Adrenal gland (tissue), 12 donors: ENCODE data around the gene RPTOR. TPM values are rescaled to one million over a fixed set of nuclear protein-coding genes. Genes with fewer than 3 reads are reported as not detected.

ENCODE experiments used
- DNase-seq, 7 donors: peaks; one replicate each; pipeline ENCODE4 v3.0.0-alpha.2; 2019 to 2020
- H3K27ac ChIP-seq, 5 donors: fragments of 200-600 bp; sonication (generic) in 4 of 5; 1 replicate in 3 of 5; 2 replicates in 2 of 5; pipeline versions ENCODE4 v1.5.1 to v1.8.0; 2016 to 2020; ENCODE audit warnings: mild to moderate bottlenecking in 1 of 5
- H3K27me3 ChIP-seq: fragments of 200-600 bp; 2 replicates; pipeline ENCODE4 v1.8.0; 2021
- H3K36me3 ChIP-seq, 2 donors: fragments of 200-600 bp; replicated peaks in 1 of 2; 1 replicate in 1 of 2; 2 replicates in 1 of 2; pipeline versions ENCODE4 v1.5.1 to v1.8.0; 2018 to 2022
- H3K4me1 ChIP-seq, 2 donors: fragments of 200-600 bp; replicated peaks in 1 of 2; 1 replicate in 1 of 2; 2 replicates in 1 of 2; pipeline versions ENCODE4 v1.5.1 to v1.8.0; 2018 to 2021
- H3K4me3 ChIP-seq, 4 donors: fragments of 200-600 bp; sonication (generic) in 3 of 4; one replicate each; pipeline ENCODE4 v1.5.1; 2016 to 2018
- H3K9me3 ChIP-seq, 3 donors: fragments of 200-600 bp; sonication (generic) in 1 of 3; replicated peaks in 1 of 3; 1 replicate in 2 of 3; 2 replicates in 1 of 3; pipeline versions ENCODE4 v1.5.1 to v1.8.0; 2016 to 2021
- POLR2A ChIP-seq, 2 donors: fragments of 450-650 bp; IDR thresholded peaks; one replicate each; pipeline ENCODE4 v1.6.1; 2017; ENCODE audit warnings: antibody characterized with exemption in 2 of 2, mild to moderate bottlenecking in 2 of 2, moderate library complexity in 1 of 2
- WGBS, 4 donors: extraction: QIAGEN DNeasy Blood & Tissue Kit in 2 of 4; methylation state at CpG; one replicate each; pipeline versions ENCODE4 v1.1.5 to v1.1.7; 2013 to 2017; 5-methylcytosine and 5-hydroxymethylcytosine counted together
- intact Hi-C, 2 donors: fragments of 100-400 bp; cut with DNase I; formaldehyde crosslinking; loops; one replicate each; pipeline versions ENCODE4 v1.14.1 to v1.15.0; 2022 to 2023
- polyA plus RNA-seq, 3 donors: library from polyadenylated mRNA; stranded (reverse); fragments of 200-250 nt in 2 of 3; fragments of 350-450 nt in 1 of 3; fragmentation: Illumina TruSeq in 1 of 3; extraction: RNeasy Lipid Tissue Mini Kit (QIAGEN cat#74804) in 1 of 3; gene quantifications; one replicate each; pipeline ENCODE4 v1.2.3, GENCODE V29; 2013 to 2014
- total RNA-seq, 9 donors: library from RNA; depleted of rRNA in 4 of 9; stranded (reverse); fragments of >200 nt in 4 of 9; fragments of 120-200 nt in 1 of 9; fragmentation: NEBNext Ultra II Directional in 1 of 9; extraction: Animal tissue kit (Norgen Biotek cat#: 25700) in 1 of 9; gene quantifications; one replicate each; pipeline versions ENCODE4 v1.1.0 to v1.2.4, GENCODE V29; 2013 to 2023
- TF ChIP-seq, protein P1 (sequence below), 6 experiments: fragments of 450-650 bp in 4 of 6; fragments of 200-600 bp in 2 of 6; sonication (generic) in 1 of 6; IDR thresholded peaks; 1 replicate in 5 of 6; 2 replicates in 1 of 6; pipeline versions ENCODE4 v1.5.1 to v1.8.0; 2016 to 2021; ENCODE audit warnings: antibody characterized with exemption in 6 of 6, mild to moderate bottlenecking in 2 of 6, moderate library complexity in 1 of 6
- donor health status: healthy with polysubstance abuse.
- donor health status: Bipolar disorder and iron deficiency.
- donor health status: DM: yes; HTN: yes; CAD: no.
- donor health status: DM: no; HTN: no; CAD: no.
- donor health status: DM: no; HTN: no; CAD: no.
- donor health status: DM: yes; HTN: yes; CAD: no.

Gene RPTOR
- total and polyA plus RNA-seq, 12 donors: 9.7 to 53.3 (median 29.7) TPM

DNA sequence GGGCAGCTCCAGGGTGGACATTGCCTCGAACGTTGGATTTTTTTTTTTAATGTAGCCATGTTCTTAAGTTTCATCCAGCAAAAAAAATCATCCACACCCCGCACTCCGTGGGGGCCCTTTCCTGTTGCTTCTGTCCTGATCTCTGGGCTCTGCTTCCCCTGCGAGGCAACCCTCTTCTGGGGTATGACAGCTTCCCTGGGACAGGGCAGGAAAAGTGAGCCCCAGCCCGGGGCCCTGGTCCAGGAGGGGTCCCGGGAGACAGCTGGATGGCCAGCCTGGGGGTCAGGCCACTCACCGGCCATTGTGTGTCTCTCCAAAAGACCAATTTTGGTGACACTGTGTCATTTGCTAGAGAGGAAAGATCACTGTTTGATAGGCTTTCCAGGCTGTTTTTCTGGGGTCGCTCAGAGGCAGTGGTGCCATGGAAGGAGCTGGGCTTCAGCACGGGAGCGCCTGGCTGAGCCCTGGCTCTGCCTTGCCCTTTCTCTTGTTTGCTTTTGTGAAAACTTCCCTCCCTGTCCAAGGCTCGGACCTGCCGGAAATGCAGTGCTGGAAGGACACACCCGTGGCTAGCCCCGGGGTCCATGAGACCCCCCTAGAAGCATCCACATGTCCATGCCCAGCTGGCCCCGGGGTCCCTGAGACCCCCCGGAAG lies 406.0 kb downstream of the RPTOR start:
- Histone ChIP-seq H3K36me3 (peaks cover 0 to 6% of the 10 kb centered on the region in 2 donors), H3K27ac (no peak overlapping the region), H3K4me3 (no peak overlapping the region), H3K27me3 (no peaks in the 10 kb centered on the region), H3K9me3 (no peaks in the 10 kb centered on the region), H3K4me1 (peaks cover 0 to 10% of the 10 kb centered on the region in 2 donors)
- TF ChIP-seq POLR2A (IDR thresholded peaks at IDR 0.05): no peak
- TF ChIP-seq, protein P1, sequence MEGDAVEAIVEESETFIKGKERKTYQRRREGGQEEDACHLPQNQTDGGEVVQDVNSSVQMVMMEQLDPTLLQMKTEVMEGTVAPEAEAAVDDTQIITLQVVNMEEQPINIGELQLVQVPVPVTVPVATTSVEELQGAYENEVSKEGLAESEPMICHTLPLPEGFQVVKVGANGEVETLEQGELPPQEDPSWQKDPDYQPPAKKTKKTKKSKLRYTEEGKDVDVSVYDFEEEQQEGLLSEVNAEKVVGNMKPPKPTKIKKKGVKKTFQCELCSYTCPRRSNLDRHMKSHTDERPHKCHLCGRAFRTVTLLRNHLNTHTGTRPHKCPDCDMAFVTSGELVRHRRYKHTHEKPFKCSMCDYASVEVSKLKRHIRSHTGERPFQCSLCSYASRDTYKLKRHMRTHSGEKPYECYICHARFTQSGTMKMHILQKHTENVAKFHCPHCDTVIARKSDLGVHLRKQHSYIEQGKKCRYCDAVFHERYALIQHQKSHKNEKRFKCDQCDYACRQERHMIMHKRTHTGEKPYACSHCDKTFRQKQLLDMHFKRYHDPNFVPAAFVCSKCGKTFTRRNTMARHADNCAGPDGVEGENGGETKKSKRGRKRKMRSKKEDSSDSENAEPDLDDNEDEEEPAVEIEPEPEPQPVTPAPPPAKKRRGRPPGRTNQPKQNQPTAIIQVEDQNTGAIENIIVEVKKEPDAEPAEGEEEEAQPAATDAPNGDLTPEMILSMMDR (IDR thresholded peaks at IDR 0.05): no peak
- WGBS, 4 donors: 85 to 93% (median 90%) methylated on average over 10 to 17 of the region's 17 CpGs
- DNase-seq: peak in 2 of 7 donors; percentile 3 to 9
- intact Hi-C loops: no loop called here

DNA sequence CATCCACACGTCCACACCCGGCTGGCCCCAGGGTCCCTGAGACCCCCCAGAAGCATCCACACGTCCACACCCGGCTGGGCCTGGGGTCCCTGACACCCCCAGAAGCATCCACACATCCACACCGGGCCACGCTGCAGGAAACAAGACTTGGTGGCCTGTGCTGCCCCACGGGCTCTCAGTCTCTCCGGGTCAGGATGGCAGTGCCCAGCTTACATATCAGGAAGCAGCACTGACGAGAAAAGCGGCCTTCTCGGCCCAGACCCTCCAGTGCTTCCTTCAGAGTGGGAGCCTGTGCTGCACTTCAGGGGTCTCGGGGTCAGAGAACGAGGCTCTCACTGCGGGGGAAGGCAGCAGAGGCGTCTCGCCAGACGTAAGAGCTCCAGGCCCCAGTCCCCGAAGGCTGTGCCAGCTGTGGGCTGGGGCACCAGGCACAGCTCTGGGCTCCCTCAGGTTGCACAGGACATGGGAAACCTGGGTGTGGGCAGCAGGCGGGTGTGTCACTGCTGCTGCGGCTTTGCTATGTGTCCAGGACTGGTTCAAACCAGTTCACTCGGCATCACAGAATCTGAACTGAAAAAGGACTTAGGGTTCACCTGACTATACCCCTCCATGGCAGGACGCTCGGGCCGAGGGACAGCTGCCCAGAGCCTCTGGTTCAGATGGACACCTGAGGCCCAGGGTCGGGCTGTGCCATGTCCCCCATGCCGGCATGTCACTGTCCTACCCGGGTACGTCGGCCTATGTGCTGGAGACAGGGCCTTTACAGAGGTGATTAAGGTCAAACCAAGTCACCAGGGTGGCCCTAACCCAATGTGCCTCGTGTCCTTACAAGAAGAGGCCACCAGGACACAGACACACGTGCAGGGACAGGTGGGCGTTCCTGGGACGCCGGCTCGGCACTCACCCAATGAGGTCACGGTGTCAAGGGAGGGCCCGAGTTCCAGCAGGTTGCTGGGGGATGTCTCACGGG lies 406.8 kb downstream of the RPTOR start:
- intact Hi-C loops: no loop called here
- H3K27ac ChIP-seq: no peak overlapping the region
- H3K9me3 ChIP-seq: no peaks in the 10 kb centered on the region
- no peak overlapping the region for H3K4me3 ChIP-seq
- H3K27me3 ChIP-seq: no peaks in the 10 kb centered on the region
- 91 to 95% (median 94%) methylated on average over 22 to 38 of the region's 38 CpGs for WGBS, 4 donors
- TF ChIP-seq, protein P1 (IDR thresholded peaks at IDR 0.05): no peak
- H3K36me3 ChIP-seq: peaks cover 0 to 6% of the 10 kb centered on the region in 2 donors
- DNase-seq: peak in 2 of 7 donors; percentile 13 to 16
- peaks cover 0 to 10% of the 10 kb centered on the region in 2 donors for H3K4me1 ChIP-seq

DNA sequence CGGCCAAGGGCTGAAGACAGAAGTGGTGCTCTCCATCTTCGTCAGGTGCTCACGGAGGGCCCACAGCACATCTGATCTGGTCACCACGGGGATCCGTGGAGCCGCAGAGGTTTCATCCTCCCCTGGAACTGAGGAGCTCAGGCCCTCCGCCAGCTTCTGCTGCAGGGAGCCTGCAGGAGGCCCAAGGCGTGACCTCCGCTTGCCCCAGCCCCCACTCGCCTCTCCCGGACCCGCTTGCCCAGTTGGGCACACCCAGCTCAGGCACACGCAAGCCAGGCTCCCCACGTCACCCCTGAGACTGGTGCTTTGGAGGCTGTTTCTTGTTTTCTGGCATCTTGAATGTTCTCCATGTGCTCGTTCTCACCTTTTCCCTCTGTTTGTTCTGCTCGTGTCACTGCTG lies 407.7 kb downstream of the RPTOR start:
- Histone ChIP-seq H3K27ac (no peak overlapping the region), H3K27me3 (no peaks in the 10 kb centered on the region), H3K36me3 (peaks cover 0 to 3% of the 10 kb centered on the region in 2 donors), H3K9me3 (no peaks in the 10 kb centered on the region), H3K4me3 (no peak overlapping the region), H3K4me1 (peaks cover 0 to 10% of the 10 kb centered on the region in 2 donors)
- TF ChIP-seq, protein P1 (IDR thresholded peaks at IDR 0.05): no peak
- TF ChIP-seq POLR2A (IDR thresholded peaks at IDR 0.05): no peak
- WGBS, 4 donors: 90 to 93% (median 93%) methylated on average over 16 of the region's 16 CpGs
- intact Hi-C loops: no loop called here
- DNase-seq: peak in 1 of 7 donors; percentile 10
